Cardiac ventricle fibroblast (primary cell): Measurements from ENCODE around the gene POLE2. TPM values are rescaled to one million over a fixed set of nuclear protein-coding genes. Genes with fewer than 3 reads are reported as not detected.

Experiments
- total RNA-seq: library from RNA; depleted of rRNA; stranded (reverse); fragments of >200 nt; gene quantifications from 2 replicates; pipeline ENCODE4 v1.2.3, GENCODE V29; 2015

The POLE2 gene, protein sequence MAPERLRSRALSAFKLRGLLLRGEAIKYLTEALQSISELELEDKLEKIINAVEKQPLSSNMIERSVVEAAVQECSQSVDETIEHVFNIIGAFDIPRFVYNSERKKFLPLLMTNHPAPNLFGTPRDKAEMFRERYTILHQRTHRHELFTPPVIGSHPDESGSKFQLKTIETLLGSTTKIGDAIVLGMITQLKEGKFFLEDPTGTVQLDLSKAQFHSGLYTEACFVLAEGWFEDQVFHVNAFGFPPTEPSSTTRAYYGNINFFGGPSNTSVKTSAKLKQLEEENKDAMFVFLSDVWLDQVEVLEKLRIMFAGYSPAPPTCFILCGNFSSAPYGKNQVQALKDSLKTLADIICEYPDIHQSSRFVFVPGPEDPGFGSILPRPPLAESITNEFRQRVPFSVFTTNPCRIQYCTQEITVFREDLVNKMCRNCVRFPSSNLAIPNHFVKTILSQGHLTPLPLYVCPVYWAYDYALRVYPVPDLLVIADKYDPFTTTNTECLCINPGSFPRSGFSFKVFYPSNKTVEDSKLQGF
- 0.88 and 2.0 TPM in 2 replicates for total RNA-seq

DNA sequence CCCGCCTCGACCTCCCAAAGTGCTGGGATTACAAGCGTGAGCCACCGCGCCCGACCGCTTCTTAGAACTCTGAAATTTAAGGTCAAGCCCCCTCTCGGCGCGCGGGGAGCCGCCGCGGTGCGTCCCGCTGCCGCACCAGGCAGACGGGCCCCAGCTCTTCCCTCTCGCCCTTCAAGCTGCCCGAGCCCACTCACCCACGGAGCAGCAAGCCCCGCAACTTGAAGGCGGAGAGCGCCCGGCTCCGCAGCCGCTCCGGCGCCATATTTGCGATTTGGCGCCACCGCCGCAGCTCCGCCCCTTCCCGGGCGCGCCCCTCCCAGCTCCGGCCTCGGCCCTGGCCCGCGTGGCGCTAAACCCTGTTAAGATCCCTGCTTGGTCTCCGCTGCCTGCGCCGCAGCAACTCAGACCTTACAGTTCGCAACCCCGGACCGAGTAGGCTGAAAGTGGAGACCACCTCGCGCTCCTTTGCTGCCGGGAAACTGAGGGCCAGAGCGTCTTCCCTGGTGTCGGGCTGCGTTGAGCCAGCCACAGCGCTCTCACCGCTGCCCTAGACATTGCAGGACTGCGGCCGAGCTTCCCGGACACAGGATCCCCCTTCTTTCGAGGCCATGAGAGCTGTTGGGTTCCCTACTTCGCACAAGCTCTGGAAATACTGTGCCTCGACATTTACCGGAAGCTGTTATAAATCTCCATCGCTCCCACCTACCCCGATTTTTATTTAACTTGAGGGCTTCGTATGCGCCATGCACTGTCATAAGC, at the start of gene POLE2:
TSS of gene POLE2 (minus strand) at position 273 of the 759 bp plus-strand sequence. CDS start at position 262, 11 bp downstream.

DNA sequence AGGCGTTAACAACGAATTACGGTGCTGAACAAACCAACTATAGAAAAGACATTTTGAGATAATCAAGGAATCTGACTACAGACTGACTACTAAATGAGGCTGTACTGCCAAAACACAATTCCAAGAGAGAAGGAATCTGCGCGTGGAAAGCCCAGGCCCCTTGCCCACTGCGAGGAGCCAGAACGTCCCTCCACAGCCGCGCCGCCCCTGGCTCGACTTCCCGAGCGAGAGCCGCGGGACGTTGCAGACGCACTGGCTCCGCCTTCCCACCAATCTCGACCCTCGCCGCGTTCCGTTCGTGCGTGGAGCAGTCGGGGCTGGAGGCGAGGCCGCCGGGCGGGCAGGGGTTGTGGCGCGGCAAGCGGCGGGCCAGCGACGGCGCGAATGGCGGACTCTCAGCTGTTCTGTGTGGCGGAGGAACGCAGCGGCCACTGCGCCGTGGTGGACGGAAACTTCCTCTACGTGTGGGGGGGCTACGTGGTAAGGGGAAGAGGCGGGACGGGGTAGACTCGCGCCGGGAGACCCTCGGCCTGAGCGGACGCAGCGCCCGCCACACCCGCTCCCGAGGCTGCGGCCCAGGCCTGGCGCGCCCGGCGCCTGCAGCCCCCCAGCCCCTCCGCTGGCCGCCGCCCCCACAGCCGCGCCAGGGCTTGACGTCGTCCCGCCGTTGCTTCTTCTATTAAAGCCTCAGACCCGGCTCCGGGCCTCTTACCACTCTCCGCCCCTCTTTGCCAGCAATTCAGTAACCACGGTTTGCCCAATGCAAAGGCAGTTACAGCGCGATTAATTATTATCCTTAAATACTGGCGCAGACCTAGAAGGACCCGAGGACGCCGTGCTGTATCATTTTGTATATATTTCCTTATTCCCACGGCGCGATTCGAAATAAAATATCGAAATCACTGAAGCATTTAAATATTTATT, 5.1 kb upstream of the POLE2 start, which contains the start of gene KLHDC1:
TSS of gene KLHDC1 (plus strand) at position 310 of the 924 bp plus-strand sequence. CDS start at position 385, 75 bp downstream.

DNA sequence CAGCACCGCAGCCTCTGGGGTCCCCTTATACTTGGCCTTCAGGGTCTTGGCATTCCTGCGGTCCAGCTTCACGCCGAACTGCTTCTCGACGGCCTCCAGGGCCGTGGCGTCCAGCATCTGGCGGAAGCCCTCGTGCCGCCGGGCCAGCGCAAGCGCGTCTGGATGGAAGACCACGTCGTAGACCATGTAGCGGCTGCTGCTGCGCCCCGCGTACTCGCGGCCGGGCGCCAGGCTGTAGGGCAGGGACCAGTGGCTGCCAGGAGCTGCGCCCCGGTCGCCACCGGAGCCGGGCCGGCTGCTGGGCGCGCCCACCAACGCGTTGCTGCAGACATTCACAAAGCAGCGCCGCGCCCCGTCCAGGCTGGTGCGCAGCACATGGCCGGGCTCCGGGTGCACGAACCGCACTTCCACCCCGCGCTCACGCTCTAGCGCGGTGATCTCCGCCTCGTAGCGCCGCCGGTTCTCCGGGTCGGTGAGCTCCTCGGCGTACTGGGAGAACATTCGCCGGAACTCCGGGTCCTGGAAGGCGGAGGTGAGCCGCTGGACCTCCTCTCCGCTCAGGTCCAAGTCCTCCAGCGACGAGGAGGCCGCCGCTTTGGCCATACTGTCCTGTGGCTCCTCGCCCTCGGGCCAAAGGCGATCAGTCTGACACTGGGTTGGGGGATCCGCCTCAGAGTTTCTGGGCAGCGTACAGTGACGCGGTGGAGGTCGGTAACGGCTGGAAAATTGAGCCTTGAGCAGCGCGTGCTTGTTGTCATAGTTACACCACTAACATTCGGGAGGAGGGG, 53.3 kb downstream of the POLE2 start, which contains the start of gene DNAAF2:
TSS of gene DNAAF2 (minus strand) at position 698 of the 788 bp plus-strand sequence. CDS start at position 603, 95 bp downstream.

DNA sequence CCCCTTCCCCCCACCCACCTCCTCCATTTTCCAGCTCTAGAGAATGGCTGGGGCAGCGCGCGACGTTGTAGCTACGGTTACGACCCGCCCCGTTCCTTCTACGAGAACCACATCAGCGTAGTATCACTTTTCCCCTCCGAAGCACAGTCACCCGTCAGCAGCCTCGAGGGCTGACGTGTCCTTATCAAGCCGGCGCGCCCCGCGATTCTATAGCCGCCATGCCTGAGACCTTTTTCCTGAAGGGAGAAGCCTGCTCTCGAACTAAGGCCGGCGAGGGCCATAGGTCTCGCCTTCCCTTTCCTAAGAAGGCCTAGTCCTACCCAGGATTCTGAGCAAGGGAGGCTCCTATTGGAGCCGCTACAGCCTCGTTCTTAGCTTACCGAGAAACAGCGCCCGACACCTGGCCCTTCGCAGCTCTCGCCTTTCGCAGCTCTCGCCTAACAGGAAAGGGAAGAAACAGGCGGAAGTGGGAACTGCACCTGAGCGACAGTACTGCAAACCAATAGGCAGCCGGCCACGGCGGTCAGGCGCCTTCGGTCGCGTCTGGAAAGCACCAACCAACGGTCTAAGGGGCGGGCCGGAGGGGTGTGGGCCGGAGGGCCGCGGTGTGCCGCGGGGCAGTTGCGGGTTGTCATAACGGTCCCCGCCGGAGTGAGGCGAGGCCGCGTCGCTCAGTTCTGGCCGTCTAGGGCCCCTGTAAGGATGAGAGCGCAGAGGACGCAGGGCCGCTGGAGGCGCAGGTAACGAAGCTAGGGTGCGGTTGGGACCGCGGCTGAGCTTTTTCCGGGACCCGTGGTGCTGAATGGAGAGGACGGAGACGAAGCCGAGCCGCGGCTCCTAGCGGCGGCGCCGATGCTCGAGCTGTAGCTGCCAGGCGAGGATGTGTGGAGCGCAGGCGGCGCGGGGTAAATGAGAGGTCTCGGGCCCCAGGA, 67.6 kb downstream of the POLE2 start, which contains the start of the genes MGAT2 and RPL36AL:
TSS of gene MGAT2 (plus strand) at position 618 of the 932 bp plus-strand sequence. CDS start 470 bp downstream, outside the sequence.
TSS of gene RPL36AL (minus strand) at position 445 of the 932 bp plus-strand sequence. CDS start 1,522 bp downstream, outside the sequence.

DNA sequence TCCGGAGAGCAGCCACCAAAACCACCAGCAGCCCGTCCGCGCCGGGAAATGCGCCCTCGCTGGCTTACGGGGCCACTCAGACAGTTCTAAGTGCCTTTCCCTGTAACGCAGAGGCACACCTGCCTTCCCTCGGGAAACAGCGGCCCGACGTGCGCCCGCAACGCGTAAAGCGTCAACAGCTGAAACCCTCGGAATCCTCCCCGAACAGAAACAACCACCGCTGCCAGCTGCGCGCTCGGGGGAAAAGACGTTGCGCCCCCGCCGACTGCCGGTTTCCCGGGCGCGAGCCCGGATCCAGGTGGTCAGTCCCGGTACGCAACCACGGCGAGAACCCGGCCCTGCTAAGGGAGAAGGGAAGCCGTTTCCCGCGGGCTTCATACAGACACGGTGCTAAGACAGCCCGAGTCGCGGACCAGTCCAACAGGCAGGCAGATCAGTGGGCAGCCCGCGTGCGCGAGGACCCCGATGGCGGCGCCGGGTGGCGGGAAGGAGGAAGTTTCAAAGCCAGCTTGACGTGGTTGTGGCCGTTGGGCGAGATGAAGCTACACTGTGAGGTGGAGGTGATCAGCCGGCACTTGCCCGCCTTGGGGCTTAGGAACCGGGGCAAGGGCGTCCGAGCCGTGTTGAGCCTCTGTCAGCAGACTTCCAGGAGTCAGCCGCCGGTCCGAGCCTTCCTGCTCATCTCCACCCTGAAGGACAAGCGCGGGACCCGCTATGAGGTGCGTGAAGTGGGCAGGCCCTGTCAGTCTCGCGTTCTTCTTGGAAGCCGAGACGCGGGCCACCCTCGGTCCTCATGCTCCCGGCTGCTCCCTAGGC, 89.3 kb downstream of the POLE2 start, which contains the start of gene LRR1:
TSS of gene LRR1 (plus strand) at position 456 of the 816 bp plus-strand sequence. CDS start at position 537, 81 bp downstream.

Other genes starting within 250 kb of the POLE2 start
- 5,836 and 7,362 TPM in 2 replicates for gene RPS29, start 101.8 kb downstream of the POLE2 start, total RNA-seq
- gene LRR1, start 89.3 kb downstream of the POLE2 start, total RNA-seq = 5.7 and 8.6 TPM in 2 replicates
- 189 and 206 TPM in 2 replicates for gene RPL36AL, start 67.6 kb downstream of the POLE2 start, total RNA-seq
- 65.4 and 73.8 TPM in 2 replicates for gene MGAT2, start 67.4 kb downstream of the POLE2 start, total RNA-seq
- 9.9 and 10.8 TPM in 2 replicates for gene DNAAF2, start 53.0 kb downstream of the POLE2 start, total RNA-seq
- gene KLHDC1, start 4.9 kb upstream of the POLE2 start, total RNA-seq = 3.0 and 3.2 TPM in 2 replicates
- gene KLHDC2, start 79.9 kb upstream of the POLE2 start, total RNA-seq = 30.8 and 54.0 TPM in 2 replicates
- 32.2 and 34.5 TPM in 2 replicates for gene NEMF, start 164.6 kb upstream of the POLE2 start, total RNA-seq
- 48.2 and 49.6 TPM in 2 replicates for gene ARF6, start 204.9 kb upstream of the POLE2 start, total RNA-seq